HFF-Myc (cell line): ENCODE data around the gene R3HDM2.

Experiments
- DNase-seq: peaks from one replicate; pipeline ENCODE4 v3.0.0-alpha.2; 2011; ENCODE audit warnings: low read depth; ENCODE audit errors: extremely low read depth
- H3K4me3 ChIP-seq: replicated peaks from 2 replicates; pipeline ENCODE4 v1.5.1; 2011; ENCODE audit warnings: low read depth, mild to moderate bottlenecking, control low read depth, low read length
- CTCF ChIP-seq: IDR thresholded peaks from 2 replicates; pipeline ENCODE4 v1.5.1; 2012; ENCODE audit warnings: mild to moderate bottlenecking, low read depth, low read length, control low read depth; ENCODE audit errors: missing control alignments

R3HDM2 gene

GRCh38 chr12:57227315-57228115 lies 203.3 kb downstream of the R3HDM2 start:
- H3K4me3 ChIP-seq: no peak overlapping the region
- no peak for DNase-seq

GRCh38 chr12:57226588-57227314 lies 204.1 kb downstream of the R3HDM2 start:
- H3K4me3 ChIP-seq: no peak overlapping the region
- no peak for TF ChIP-seq CTCF
- no peak for DNase-seq

More at GRCh38 chr12:57227315-57228115, 203.3 kb downstream of the R3HDM2 start:
- TF ChIP-seq CTCF: no peak

GRCh38 chr12:57225680-57226210 lies 205.1 kb downstream of the R3HDM2 start:
- H3K4me3 ChIP-seq: no peak overlapping the region
- TF ChIP-seq CTCF: no peak
- no peak for DNase-seq

- no peak for DNase-seq
- H3K4me3 ChIP-seq: no peak overlapping the region
Measured at GRCh38 chr12:57224973-57225679, 205.7 kb downstream of the R3HDM2 start.

GRCh38 chr12:57224278-57224972 lies 206.4 kb downstream of the R3HDM2 start:
- DNase-seq: no peak
- H3K4me3 ChIP-seq: no peak overlapping the region
- TF ChIP-seq CTCF: no peak

More at GRCh38 chr12:57224973-57225679, 205.7 kb downstream of the R3HDM2 start:
- no peak for TF ChIP-seq CTCF
